Osteoblast (primary cell): Measurements from ENCODE around the gene UGT3A2. TPM values are rescaled to one million over a fixed set of nuclear protein-coding genes. Genes with fewer than 3 reads are reported as not detected.

ENCODE experiments used
- DNase-seq: peaks from one replicate; pipeline ENCODE4 v3.0.0; 2011; ENCODE audit warnings: low spot score, mixed read lengths; ENCODE audit not compliant: insufficient read length; ENCODE audit errors: missing footprints
- H2AFZ ChIP-seq: 2 replicates; pipeline ENCODE4 v1.6.0; 2011; ENCODE audit warnings: mild to moderate bottlenecking, low read length
- H3K27ac ChIP-seq: 2 replicates; pipeline ENCODE4 v1.5.1; 2011; ENCODE audit warnings: mild to moderate bottlenecking, low read depth, low read length, moderate library complexity
- H3K27me3 ChIP-seq: 2 replicates; pipeline ENCODE4 v1.6.0; 2012; ENCODE audit warnings: mild to moderate bottlenecking, control low read depth, inconsistent platforms, low read length, moderate library complexity; ENCODE audit not compliant: insufficient read depth
- H3K36me3 ChIP-seq: 2 replicates; pipeline ENCODE4 v1.5.1; 2011; ENCODE audit warnings: mild to moderate bottlenecking, low read length, control low read depth, moderate library complexity; ENCODE audit not compliant: insufficient read depth
- H3K4me1 ChIP-seq: 2 replicates; pipeline ENCODE4 v1.5.1; 2011; ENCODE audit warnings: mild to moderate bottlenecking, low read length, control low read depth, moderate library complexity; ENCODE audit not compliant: insufficient read depth
- H3K4me2 ChIP-seq: 2 replicates; pipeline ENCODE4 v1.6.0; 2011; ENCODE audit warnings: mild to moderate bottlenecking, low read length; ENCODE audit not compliant: insufficient read depth
- H3K4me3 ChIP-seq: fragments of 200-600 bp; sonication (generic); 3 replicates; pipeline ENCODE4 v1.5.1; 2012; ENCODE audit warnings: mild to moderate bottlenecking, low read length, inconsistent platforms; ENCODE audit not compliant: insufficient read depth
- H3K79me2 ChIP-seq: 2 replicates; pipeline ENCODE4 v1.6.0; 2012; ENCODE audit warnings: mild to moderate bottlenecking, low read length, control low read depth, inconsistent platforms; ENCODE audit not compliant: insufficient read depth
- H3K9me3 ChIP-seq: 2 replicates; pipeline ENCODE4 v1.5.1; 2011; ENCODE audit warnings: low read depth, low read length, control low read depth
- H4K20me1 ChIP-seq: 2 replicates; pipeline ENCODE4 v1.6.0; 2012; ENCODE audit warnings: mild to moderate bottlenecking, low read length, control low read depth; ENCODE audit not compliant: insufficient read depth
- CTCF ChIP-seq: IDR thresholded peaks from 2 replicates; pipeline ENCODE4 v1.5.1; 2011; ENCODE audit warnings: mild to moderate bottlenecking, low read depth, low read length, moderate library complexity; ENCODE audit errors: extremely low read depth
- total RNA-seq: library from RNA; depleted of rRNA; stranded (reverse); fragments of >200 nt; gene quantifications from 2 replicates; pipeline ENCODE4 v1.2.3, GENCODE V29; 2012

The UGT3A2 gene
- total RNA-seq, 1 donor, result under 0.01 TPM

- H2AFZ ChIP-seq, result no peak overlapping the region
- no peaks in the 10 kb centered on the region for H3K36me3 ChIP-seq
- H3K4me2 ChIP-seq, result no peak overlapping the region
- H3K27me3 ChIP-seq, result no peaks in the 10 kb centered on the region
- H3K4me1 ChIP-seq, result no peaks in the 10 kb centered on the region
- no peak overlapping the region for H3K4me3 ChIP-seq
- no peak for DNase-seq
- no peak for TF ChIP-seq CTCF
- no peaks in the 10 kb centered on the region for H3K79me2 ChIP-seq
- H4K20me1 ChIP-seq, result no peaks in the 10 kb centered on the region
- H3K9me3 ChIP-seq, result no peaks in the 10 kb centered on the region
- H3K27ac ChIP-seq, result no peak overlapping the region
Observed at GRCh38 chr5:36033486-36033885, 33.2 kb downstream of the UGT3A2 start.

DNA sequence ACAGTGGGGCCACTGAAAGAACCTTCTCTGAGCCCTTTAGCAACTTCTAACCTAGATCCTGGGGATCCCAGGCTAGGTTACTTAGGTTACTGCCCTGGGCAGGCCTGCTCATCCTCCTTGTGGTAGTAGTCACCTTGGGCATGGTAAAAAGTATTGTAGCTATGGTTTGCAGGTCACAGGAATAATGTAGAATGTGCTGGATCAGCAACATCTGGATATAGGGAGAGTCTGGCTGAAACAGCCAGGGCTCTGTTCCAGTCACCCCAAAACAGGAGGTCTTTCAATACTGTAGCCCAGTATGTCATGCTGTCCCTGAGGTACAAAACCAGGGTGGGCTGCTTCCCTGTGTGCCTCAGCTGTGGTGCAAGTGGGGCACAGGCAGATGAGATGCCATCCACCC, 33.6 kb downstream of the UGT3A2 start:
- Histone ChIP-seq H3K79me2 (no peaks in the 10 kb centered on the region), H3K36me3 (no peaks in the 10 kb centered on the region), H3K4me3 (no peak overlapping the region), H3K4me1 (no peaks in the 10 kb centered on the region), H3K4me2 (no peak overlapping the region), H3K27me3 (no peaks in the 10 kb centered on the region), H3K27ac (no peak overlapping the region), H4K20me1 (no peaks in the 10 kb centered on the region), H2AFZ (no peak overlapping the region), H3K9me3 (no peaks in the 10 kb centered on the region)
- no peak for TF ChIP-seq CTCF
- no peak for DNase-seq

DNA sequence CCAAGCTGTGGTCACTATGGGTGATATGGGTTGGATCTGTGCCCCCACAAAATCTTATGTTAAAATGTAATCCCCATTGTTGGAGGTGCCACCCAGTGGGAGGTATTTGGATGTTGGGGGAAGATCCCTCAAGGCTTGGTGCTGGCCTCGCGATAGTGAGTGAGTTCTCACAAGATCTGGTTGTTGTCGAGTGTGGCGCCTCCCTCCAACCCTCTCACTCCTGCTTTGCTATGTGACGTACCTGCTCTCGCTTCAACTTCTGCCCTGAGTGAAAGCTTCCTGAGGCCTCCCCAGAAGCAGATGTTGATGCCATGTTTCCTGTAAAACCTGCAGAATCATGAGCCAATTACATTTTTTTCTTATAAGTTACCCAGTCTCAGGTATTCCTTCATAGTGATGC, 35.5 kb downstream of the UGT3A2 start:
- no peak overlapping the region for H3K4me2 ChIP-seq
- no peak overlapping the region for H3K4me3 ChIP-seq
- H4K20me1 ChIP-seq, result no peaks in the 10 kb centered on the region
- H2AFZ ChIP-seq, result no peak overlapping the region
- H3K36me3 ChIP-seq, result no peaks in the 10 kb centered on the region
- H3K79me2 ChIP-seq, result no peaks in the 10 kb centered on the region
- no peaks in the 10 kb centered on the region for H3K27me3 ChIP-seq
- no peak for DNase-seq
- TF ChIP-seq CTCF, result no peak
- H3K27ac ChIP-seq, result no peak overlapping the region
- H3K4me1 ChIP-seq, result no peaks in the 10 kb centered on the region
- H3K9me3 ChIP-seq, result no peaks in the 10 kb centered on the region

DNA sequence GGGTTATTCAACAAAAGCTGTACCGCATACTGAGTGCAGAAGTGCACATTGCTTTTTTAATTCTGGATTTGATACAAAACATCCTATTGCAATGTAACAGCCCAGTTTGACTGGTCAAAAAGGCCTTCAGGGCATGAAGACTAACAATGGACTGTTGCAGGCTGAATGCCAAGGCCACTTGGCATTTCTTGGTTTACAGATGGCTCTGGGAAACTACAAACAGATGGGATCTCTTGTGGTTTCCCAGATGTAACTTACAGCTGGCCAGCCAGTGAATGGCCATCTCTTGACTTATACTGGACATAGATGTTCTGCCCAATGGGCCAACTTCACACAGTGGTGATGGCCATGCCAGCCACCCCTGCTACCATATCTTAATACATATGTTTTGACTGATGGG, 36.8 kb downstream of the UGT3A2 start:
- TF ChIP-seq CTCF, result no peak
- no peaks in the 10 kb centered on the region for H3K4me1 ChIP-seq
- DNase-seq, result no peak
- H3K9me3 ChIP-seq, result no peaks in the 10 kb centered on the region
- no peaks in the 10 kb centered on the region for H3K36me3 ChIP-seq
- H3K27ac ChIP-seq, result no peak overlapping the region
- H2AFZ ChIP-seq, result no peak overlapping the region
- no peaks in the 10 kb centered on the region for H4K20me1 ChIP-seq
- H3K4me3 ChIP-seq, result no peak overlapping the region
- H3K79me2 ChIP-seq, result no peaks in the 10 kb centered on the region
- no peaks in the 10 kb centered on the region for H3K27me3 ChIP-seq
- H3K4me2 ChIP-seq, result no peak overlapping the region
